Thoracic aorta (tissue), 2 donors: ENCODE results near the gene ARGLU1. TPM values are rescaled to one million over a fixed set of nuclear protein-coding genes. Genes with fewer than 3 reads are reported as not detected.
A peak's percentile ranks its signal among the peaks of the same experiment; 100 is the strongest.

Experiments
- ATAC-seq: fragments of 150-250 bp; one replicate; pipeline ENCODE4 v1.8.0; 2017; ENCODE audit warnings: low read depth; ENCODE audit not compliant: insufficient number of reproducible peaks, low FRiP score
- DNase-seq: peaks from one replicate; pipeline ENCODE4 v3.0.0-alpha.2; 2020; ENCODE audit warnings: low spot score
- H3K27ac ChIP-seq, 2 donors: fragments of 200-600 bp; sonication (generic); 1 replicate in 1 of 2; 2 replicates in 1 of 2; pipeline ENCODE4 v1.5.1; 2016; ENCODE audit warnings: mild to moderate bottlenecking in 2 of 2, moderate library complexity in 2 of 2
- H3K27me3 ChIP-seq: fragments of 200-600 bp; sonication (generic); replicated peaks from 2 replicates; pipeline ENCODE4 v1.6.0; 2016; ENCODE audit warnings: mild to moderate bottlenecking; ENCODE audit not compliant: insufficient read depth
- H3K36me3 ChIP-seq: fragments of 200-600 bp; sonication (generic); one replicate; pipeline ENCODE4 v1.5.1; 2016
- H3K4me1 ChIP-seq, 2 donors: fragments of 200-600 bp; sonication (generic); 1 replicate in 1 of 2; 2 replicates in 1 of 2; pipeline versions ENCODE4 v1.5.1 to v1.6.0; 2016; ENCODE audit warnings: low read depth in 2 of 2, mild to moderate bottlenecking in 1 of 2; ENCODE audit not compliant: control insufficient read depth in 1 of 2
- H3K4me3 ChIP-seq: fragments of 200-600 bp; sonication (generic); 2 replicates; pipeline ENCODE4 v1.5.1; 2016; ENCODE audit warnings: mild to moderate bottlenecking
- H3K9me3 ChIP-seq: fragments of 200-600 bp; sonication (generic); 2 replicates; pipeline ENCODE4 v1.5.1; 2016
- total RNA-seq, 2 donors: library from RNA; depleted of rRNA; stranded (reverse); fragments of >200 nt; gene quantifications; one replicate each; pipeline versions ENCODE4 v1.1.0 to v1.2.3, GENCODE V29; 2016
- TF ChIP-seq, protein P1 (sequence below): fragments of 200-600 bp; sonication (generic); IDR thresholded peaks from one replicate; pipeline ENCODE4 v1.5.1; 2019; ENCODE audit warnings: antibody characterized with exemption

The ARGLU1 gene
- total RNA-seq, 2 donors from 2014 or later = 112 to 159 TPM

DNA sequence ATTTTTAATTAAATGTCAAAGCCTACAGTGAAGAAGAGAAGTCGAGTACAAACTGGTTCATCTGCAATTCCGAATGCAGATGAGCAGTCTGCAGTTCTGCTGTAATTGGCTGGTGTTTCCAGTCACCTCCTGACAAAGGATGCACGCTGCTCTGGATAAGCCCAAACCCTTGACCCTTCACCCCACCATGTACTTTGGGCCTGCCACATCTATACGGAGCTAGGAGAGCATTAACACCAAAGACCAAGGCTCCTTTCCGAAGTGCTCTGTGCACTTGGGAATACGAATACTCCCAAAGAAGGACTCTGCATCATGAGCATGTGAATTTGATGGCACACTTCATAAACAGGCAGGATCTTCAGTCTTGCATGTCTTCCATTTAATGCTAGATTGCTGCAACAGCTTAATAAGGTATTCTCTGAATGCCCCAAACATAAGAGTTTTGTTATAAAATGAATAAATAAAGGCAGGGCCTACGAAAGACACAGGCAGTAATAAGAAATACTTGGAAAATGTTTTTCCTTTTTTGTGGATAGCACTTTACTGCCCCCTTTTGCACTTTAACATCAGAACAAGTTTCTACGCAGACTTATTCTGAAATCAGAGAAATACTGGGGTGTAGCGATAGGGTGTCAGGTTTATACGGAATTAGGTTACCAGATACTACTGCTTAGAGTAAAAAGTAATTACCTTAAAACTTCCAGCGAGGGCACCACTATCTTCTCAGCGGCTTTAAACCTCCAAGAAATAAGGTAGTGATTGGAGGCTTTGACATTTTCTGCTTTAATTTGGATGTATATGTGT is 47.5 kb downstream of the ARGLU1 start:
- H3K4me1 ChIP-seq = peaks cover 0 to 64% of the 10 kb centered on the region in 2 donors
- H3K27me3 ChIP-seq = no peaks in the 10 kb centered on the region
- no peaks in the 10 kb centered on the region for H3K9me3 ChIP-seq
- H3K36me3 ChIP-seq = no peaks in the 10 kb centered on the region
- H3K27ac ChIP-seq = no peak overlapping the region
- TF ChIP-seq, protein P1, sequence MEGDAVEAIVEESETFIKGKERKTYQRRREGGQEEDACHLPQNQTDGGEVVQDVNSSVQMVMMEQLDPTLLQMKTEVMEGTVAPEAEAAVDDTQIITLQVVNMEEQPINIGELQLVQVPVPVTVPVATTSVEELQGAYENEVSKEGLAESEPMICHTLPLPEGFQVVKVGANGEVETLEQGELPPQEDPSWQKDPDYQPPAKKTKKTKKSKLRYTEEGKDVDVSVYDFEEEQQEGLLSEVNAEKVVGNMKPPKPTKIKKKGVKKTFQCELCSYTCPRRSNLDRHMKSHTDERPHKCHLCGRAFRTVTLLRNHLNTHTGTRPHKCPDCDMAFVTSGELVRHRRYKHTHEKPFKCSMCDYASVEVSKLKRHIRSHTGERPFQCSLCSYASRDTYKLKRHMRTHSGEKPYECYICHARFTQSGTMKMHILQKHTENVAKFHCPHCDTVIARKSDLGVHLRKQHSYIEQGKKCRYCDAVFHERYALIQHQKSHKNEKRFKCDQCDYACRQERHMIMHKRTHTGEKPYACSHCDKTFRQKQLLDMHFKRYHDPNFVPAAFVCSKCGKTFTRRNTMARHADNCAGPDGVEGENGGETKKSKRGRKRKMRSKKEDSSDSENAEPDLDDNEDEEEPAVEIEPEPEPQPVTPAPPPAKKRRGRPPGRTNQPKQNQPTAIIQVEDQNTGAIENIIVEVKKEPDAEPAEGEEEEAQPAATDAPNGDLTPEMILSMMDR = peak; percentile 55
- no peak for ATAC-seq
- no peak overlapping the region for H3K4me3 ChIP-seq
- no peak for DNase-seq

DNA sequence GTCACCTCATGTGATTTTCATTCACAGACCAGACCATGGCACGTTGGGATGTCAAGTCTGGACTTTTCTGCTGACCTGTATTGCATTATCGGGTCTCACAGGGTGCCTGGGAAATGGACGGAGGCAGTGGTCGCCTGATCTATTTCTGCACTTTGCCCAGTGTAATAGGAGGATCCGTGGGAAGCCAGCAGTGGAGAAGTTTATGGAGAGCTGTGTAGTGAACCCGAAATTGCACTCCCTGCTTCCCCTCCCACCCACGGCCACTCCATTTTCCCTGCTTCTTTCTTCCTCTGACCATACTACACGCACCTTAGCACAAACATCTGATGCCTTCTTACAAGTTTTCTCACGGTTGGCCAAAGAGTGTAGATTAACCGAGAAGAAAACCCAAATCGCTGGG is 49.4 kb downstream of the ARGLU1 start:
- Histone ChIP-seq H3K9me3 (no peaks in the 10 kb centered on the region), H3K4me3 (no peak overlapping the region), H3K27me3 (no peaks in the 10 kb centered on the region), H3K27ac (no peak overlapping the region), H3K4me1 (peaks cover 0 to 72% of the 10 kb centered on the region in 2 donors), H3K36me3 (no peaks in the 10 kb centered on the region)
- TF ChIP-seq, protein P1 = no peak
- ATAC-seq (no peak), DNase-seq (no peak)

DNA sequence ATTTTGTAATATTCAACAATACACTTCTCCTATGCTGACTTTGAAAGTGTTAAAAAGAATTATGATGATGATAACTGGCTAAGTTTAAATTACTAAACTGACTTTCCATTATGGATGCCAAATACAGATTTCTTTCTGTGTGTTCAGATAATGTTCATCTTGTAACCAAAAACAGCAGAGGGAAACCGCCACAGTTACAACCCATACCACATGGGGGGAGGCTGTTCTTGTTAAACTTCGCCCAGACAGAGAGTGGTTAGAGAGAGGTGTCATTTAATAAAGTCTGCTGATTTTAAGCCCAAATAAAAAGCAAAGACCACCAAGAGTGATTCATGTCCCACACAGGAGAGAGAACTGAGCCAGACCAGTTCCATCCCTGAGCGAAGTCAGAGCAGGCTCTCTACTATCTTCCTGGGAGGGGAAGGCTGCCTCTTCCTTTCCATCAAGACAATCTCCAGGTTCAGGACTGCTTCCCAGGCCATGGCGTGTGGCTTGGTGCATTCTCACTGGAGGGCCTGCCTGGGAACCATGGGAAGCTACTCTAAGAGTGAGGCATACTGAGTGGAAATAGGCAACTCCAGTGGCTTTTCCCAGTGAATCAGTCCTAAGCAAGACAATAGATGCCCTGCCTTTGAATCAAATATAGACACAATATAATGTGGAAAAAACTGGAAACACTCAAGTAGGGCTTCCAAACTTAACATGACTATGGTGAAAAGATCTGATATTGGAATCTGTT is 50.7 kb downstream of the ARGLU1 start:
- DNase-seq (no peak), ATAC-seq (no peak)
- H3K27ac ChIP-seq = no peak overlapping the region
- no peaks in the 10 kb centered on the region for H3K27me3 ChIP-seq
- no peak overlapping the region for H3K4me3 ChIP-seq
- H3K9me3 ChIP-seq = no peaks in the 10 kb centered on the region
- TF ChIP-seq, protein P1 = no peak
- no peaks in the 10 kb centered on the region for H3K36me3 ChIP-seq
- peaks cover 0 to 63% of the 10 kb centered on the region in 2 donors for H3K4me1 ChIP-seq

DNA sequence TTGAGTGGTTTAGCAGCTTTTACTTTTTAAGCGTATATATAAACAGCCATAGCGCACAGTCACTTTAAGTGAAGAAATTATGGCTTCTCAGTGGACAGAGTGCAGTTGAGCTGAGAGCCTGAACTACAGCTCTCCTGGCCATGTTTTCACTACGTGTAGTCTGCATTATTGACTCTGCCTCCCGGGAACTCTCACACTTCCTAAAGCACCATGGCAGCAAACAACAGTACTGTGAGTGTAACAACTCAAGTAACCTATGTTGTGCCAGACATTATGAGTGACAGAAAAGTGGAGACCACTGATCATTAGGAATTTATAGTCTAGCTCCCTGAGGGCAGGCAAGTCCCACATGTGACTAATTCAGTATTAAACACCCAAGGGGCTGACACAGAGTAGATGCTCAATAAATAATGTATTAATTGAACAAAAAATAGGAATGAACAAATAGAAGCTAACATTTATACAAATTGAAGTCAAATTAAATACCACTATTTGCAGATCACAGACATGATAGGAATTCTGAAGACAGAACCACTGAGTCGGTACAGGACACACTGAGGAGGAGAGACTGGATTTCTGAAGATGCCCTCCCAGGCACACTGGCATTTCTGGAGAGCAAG is 52.2 kb downstream of the ARGLU1 start:
- Histone ChIP-seq H3K27me3 (no peaks in the 10 kb centered on the region), H3K36me3 (no peaks in the 10 kb centered on the region), H3K9me3 (no peaks in the 10 kb centered on the region), H3K27ac (no peak overlapping the region), H3K4me3 (no peak overlapping the region), H3K4me1 (peaks cover 0 to 47% of the 10 kb centered on the region in 2 donors)
- TF ChIP-seq, protein P1 = no peak
- no peak for ATAC-seq
- no peak for DNase-seq
